Measurements from ENCODE around the gene AOC1. TPM values are rescaled to one million over a fixed set of nuclear protein-coding genes. Genes with fewer than 3 reads are reported as not detected.
"Not testable (repeated sequence)": the region's sequence is repeated elsewhere in the genome, so short reads cannot be mapped to it uniquely, and the experiment has no call there.

Gene AOC1
- total RNA-seq, 2 donors from 2014 or later: 308 to 353 TPM

DNA sequence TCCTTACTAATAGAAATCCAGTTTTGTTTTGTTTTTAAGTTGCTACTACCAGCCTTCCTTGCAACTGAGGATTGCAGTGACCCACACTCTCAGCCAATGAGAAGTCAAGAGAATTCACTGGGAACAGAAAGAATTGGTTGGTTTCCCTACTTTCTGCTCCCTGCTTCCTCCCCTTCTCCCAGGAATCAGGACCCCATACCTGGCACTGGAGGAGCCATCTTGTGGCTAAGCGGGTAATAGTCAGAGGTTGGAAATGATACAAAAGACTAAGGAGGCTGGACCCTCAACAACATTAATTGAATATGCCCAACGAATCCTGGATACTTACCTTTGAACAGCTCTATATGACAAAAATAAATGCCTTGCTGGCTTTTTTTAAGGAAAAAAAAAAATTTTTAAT is 45.5 kb upstream of the AOC1 start:
- intact Hi-C loops (cut with DNase I): no loop called here
- DNase-seq: peak; percentile 17
- H3K27me3 ChIP-seq: no peaks in the 10 kb centered on the region
- no peak overlapping the region for H3K4me3 ChIP-seq
- TF ChIP-seq CTCF (IDR thresholded peaks at IDR 0.05): no peak
- no peaks in the 10 kb centered on the region for H3K9me3 ChIP-seq
- no peaks in the 10 kb centered on the region for H3K36me3 ChIP-seq
- H3K27ac ChIP-seq: no peak overlapping the region
- peaks cover 4% of the 10 kb centered on the region for H3K4me1 ChIP-seq
- H3K9ac ChIP-seq (ENCODE audit: low read depth in 2 of 2, low read length in 2 of 2): no peak overlapping the region

DNA sequence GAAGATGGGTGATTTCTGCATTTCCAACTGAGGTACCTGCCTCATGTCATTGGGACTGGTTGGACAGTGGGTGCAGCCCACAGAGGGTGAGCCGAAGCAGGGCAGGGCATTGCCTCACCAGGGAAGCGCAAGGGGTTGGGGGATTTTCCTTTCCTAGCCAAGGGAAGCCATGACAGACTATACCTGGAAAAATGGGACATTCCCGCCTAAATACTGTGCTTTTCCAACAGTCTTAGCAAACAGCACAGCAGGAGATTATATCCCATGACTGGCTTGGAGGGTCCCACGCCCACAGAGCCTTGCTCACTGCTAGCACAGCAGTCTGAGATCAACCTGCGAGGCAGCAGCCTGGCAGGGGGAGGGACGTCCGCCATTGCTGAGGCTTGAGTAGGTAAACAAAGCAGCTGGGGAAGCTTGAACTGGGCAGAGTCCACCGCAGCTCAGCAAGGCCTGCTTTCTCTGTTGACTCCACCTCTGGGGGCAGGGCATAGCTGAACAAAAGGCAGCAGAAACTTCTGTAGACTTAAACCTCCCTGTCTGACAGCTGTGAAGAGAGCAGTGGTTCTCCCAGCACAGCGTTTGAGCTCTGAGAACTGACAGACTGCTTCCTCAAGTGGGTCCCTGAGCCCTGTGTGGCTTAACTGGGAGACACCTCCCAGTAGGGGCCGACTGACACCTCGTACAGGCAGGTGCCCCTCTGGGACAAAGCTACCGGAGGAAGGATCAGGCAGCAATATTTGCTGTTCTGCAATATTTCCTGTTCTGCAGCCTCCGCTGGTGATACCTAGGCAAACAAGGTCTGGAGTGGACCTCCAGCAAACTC is 44.5 kb upstream of the AOC1 start:
- intact Hi-C loops (cut with DNase I); H3K36me3 ChIP-seq; H3K4me1 ChIP-seq; H3K9me3 ChIP-seq; H3K4me3 ChIP-seq; H3K9ac ChIP-seq (ENCODE audit: low read depth in 2 of 2, low read length in 2 of 2); H3K27me3 ChIP-seq: not testable (repeated sequence)
- peak overlapping the region; percentile 76 for H3K27ac ChIP-seq
- peak; percentile 85 for DNase-seq

DNA sequence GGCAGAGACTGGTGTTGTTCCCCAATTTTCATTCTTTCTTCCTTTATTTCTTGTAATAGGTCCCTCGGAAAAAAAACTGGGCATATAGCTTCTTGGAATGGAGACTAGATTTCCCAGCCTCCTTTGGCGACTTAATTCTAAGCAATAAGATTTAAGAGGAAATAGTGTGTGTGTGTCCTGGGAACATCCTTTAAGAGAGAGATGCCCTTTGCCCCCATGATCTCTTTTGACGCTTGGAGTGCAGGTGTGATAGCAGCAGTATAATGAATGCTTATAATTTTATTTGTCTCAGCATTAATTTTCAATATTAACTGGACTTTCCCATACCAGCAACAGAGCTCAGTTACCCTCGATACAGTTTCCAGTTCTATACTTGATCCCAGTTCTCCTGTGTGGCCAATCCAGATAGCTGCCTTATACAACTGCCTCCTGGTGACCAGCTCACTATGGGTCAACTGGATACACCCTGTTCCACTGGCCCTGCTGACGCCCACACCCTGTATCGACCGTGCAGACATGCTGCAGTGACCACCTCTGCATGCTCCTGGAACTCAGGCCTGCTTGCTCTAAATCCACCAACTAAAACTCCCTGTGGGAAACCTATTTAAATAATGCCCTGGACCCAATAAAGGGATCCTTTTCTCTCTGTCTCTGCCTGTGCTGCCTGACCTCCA is 37.9 kb upstream of the AOC1 start:
- H3K27ac ChIP-seq: no peak overlapping the region
- TF ChIP-seq CTCF (IDR thresholded peaks at IDR 0.05): no peak
- no peak for DNase-seq
- no peak overlapping the region for H3K4me3 ChIP-seq
- no peaks in the 10 kb centered on the region for H3K4me1 ChIP-seq
- no peaks in the 10 kb centered on the region for H3K9me3 ChIP-seq
- no peak overlapping the region for H3K9ac ChIP-seq (ENCODE audit: low read depth in 2 of 2, low read length in 2 of 2)
- no peaks in the 10 kb centered on the region for H3K36me3 ChIP-seq
- H3K27me3 ChIP-seq: no peaks in the 10 kb centered on the region
- intact Hi-C loops (cut with DNase I): no loop called here

DNA sequence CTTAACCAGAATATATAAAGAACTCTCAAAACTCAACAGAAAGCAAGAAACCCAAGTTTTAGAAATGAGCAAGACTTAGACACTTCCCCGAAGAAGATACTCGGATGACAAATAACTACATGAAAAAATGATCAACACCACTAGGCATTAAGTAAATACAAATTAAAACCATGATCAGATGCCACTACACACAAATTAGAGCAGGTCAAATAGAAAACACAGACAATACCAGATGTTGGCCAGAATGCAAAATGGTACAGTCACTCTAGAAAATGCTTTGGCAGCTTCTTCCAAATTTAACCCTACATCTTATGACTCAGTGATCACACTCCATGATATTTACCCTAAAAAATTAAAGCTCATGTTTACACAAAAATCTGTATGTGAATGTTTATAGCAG is 33.3 kb upstream of the AOC1 start:
- Histone ChIP-seq H3K4me1 (no peaks in the 10 kb centered on the region), H3K27me3 (no peaks in the 10 kb centered on the region), H3K9ac (ENCODE audit: low read depth in 2 of 2, low read length in 2 of 2) (no peak overlapping the region), H3K4me3 (no peak overlapping the region), H3K27ac (no peak overlapping the region), H3K9me3 (no peaks in the 10 kb centered on the region), H3K36me3 (no peaks in the 10 kb centered on the region)
- TF ChIP-seq CTCF (IDR thresholded peaks at IDR 0.05): no peak
- intact Hi-C loops (cut with DNase I): no loop called here
- no peak for DNase-seq

- Histone ChIP-seq H3K4me1 (no peaks in the 10 kb centered on the region), H3K27ac (no peak overlapping the region), H3K9me3 (no peaks in the 10 kb centered on the region), H3K9ac (ENCODE audit: low read depth in 2 of 2, low read length in 2 of 2) (no peak overlapping the region), H3K4me3 (no peak overlapping the region), H3K27me3 (no peaks in the 10 kb centered on the region), H3K36me3 (no peaks in the 10 kb centered on the region)
- intact Hi-C loops (cut with DNase I): no loop called here
- no peak for TF ChIP-seq CTCF (IDR thresholded peaks at IDR 0.05)
- no peak for DNase-seq
These were observed 32.2 kb upstream of the AOC1 start for GRCh38 chr7:150820148-150820547.
